HUES48 (cell line): ENCODE measurements around the gene FOXD1.
A peak's percentile ranks its signal among the peaks of the same experiment; 100 is the strongest.

Source experiments
- H3K27ac ChIP-seq: one replicate; pipeline ENCODE4 v1.7.0; 2013; ENCODE audit warnings: low read depth, low read length, inconsistent platforms
- H3K27me3 ChIP-seq: 2 replicates; pipeline ENCODE4 v1.6.1; 2013; ENCODE audit warnings: mild to moderate bottlenecking, low read length; ENCODE audit not compliant: control insufficient read depth, insufficient read depth
- H3K36me3 ChIP-seq: 2 replicates; pipeline ENCODE4 v1.6.1; 2013; ENCODE audit warnings: low read length; ENCODE audit not compliant: control insufficient read depth, insufficient read depth
- H3K4me1 ChIP-seq: 2 replicates; pipeline ENCODE4 v1.6.1; 2013; ENCODE audit warnings: mild to moderate bottlenecking, low read length; ENCODE audit not compliant: control insufficient read depth, insufficient read depth
- H3K4me3 ChIP-seq: 2 replicates; pipeline ENCODE4 v1.5.1; 2013; ENCODE audit warnings: mild to moderate bottlenecking, low read depth, low read length
- H3K9ac ChIP-seq: 2 replicates; pipeline ENCODE4 v1.6.1; 2013; ENCODE audit warnings: mild to moderate bottlenecking, low read depth, low read length, moderate library complexity
- H3K9me3 ChIP-seq: 2 replicates; pipeline ENCODE4 v1.6.1; 2013; ENCODE audit warnings: low read length; ENCODE audit not compliant: control insufficient read depth, insufficient read depth

The FOXD1 gene

GRCh38 chr5:73437101-73437776 lies 11.3 kb downstream of the FOXD1 start:
- H3K4me1 ChIP-seq = peaks cover 21% of the 10 kb centered on the region
- H3K27me3 ChIP-seq = peaks cover 98% of the 10 kb centered on the region
- no peaks in the 10 kb centered on the region for H3K9me3 ChIP-seq
- no peak overlapping the region for H3K27ac ChIP-seq
- peak overlapping the region; percentile 55 for H3K4me3 ChIP-seq
- H3K36me3 ChIP-seq = no peaks in the 10 kb centered on the region
- H3K9ac ChIP-seq = peak overlapping the region; percentile 45; the same call in 1 of the 2 replicates

- H3K4me3 ChIP-seq = peak overlapping the region; percentile 55
- peaks cover 21% of the 10 kb centered on the region for H3K4me1 ChIP-seq
- H3K36me3 ChIP-seq = no peaks in the 10 kb centered on the region
- H3K27ac ChIP-seq = no peak overlapping the region
- no peaks in the 10 kb centered on the region for H3K9me3 ChIP-seq
- H3K9ac ChIP-seq = peak overlapping the region; percentile 45; the same call in 1 of the 2 replicates
- H3K27me3 ChIP-seq = peaks cover 97% of the 10 kb centered on the region
Measured at GRCh38 chr5:73436535-73437100, 12.0 kb downstream of the FOXD1 start.

- Histone ChIP-seq H3K4me3 (peak overlapping the region; percentile 55), H3K9ac (no peak overlapping the region), H3K36me3 (no peaks in the 10 kb centered on the region), H3K4me1 (peaks cover 21% of the 10 kb centered on the region), H3K9me3 (no peaks in the 10 kb centered on the region), H3K27ac (no peak overlapping the region), H3K27me3 (peaks cover 90% of the 10 kb centered on the region)
Measured at GRCh38 chr5:73435759-73436534, 12.6 kb downstream of the FOXD1 start.

GRCh38 chr5:73434907-73435306 lies 13.7 kb downstream of the FOXD1 start:
- H3K9me3 ChIP-seq = no peaks in the 10 kb centered on the region
- peaks cover 88% of the 10 kb centered on the region for H3K27me3 ChIP-seq
- H3K4me1 ChIP-seq = peaks cover 21% of the 10 kb centered on the region
- H3K9ac ChIP-seq = no peak overlapping the region
- no peak overlapping the region for H3K4me3 ChIP-seq
- no peaks in the 10 kb centered on the region for H3K36me3 ChIP-seq
- no peak overlapping the region for H3K27ac ChIP-seq

GRCh38 chr5:73434461-73434860 lies 14.1 kb downstream of the FOXD1 start:
- Histone ChIP-seq H3K36me3 (no peaks in the 10 kb centered on the region), H3K27ac (no peak overlapping the region), H3K9me3 (no peaks in the 10 kb centered on the region), H3K27me3 (peaks cover 87% of the 10 kb centered on the region), H3K4me3 (no peak overlapping the region), H3K9ac (no peak overlapping the region), H3K4me1 (peaks cover 21% of the 10 kb centered on the region)

- Histone ChIP-seq H3K4me1 (peaks cover 21% of the 10 kb centered on the region), H3K9me3 (no peaks in the 10 kb centered on the region), H3K9ac (no peak overlapping the region), H3K36me3 (no peaks in the 10 kb centered on the region), H3K27ac (no peak overlapping the region), H3K27me3 (peaks cover 84% of the 10 kb centered on the region), H3K4me3 (no peak overlapping the region)
Measured at GRCh38 chr5:73433982-73434342, 14.6 kb downstream of the FOXD1 start.

GRCh38 chr5:73433272-73433981 lies 15.2 kb downstream of the FOXD1 start:
- peaks cover 81% of the 10 kb centered on the region for H3K27me3 ChIP-seq
- H3K9ac ChIP-seq = no peak overlapping the region
- no peak overlapping the region for H3K4me3 ChIP-seq
- H3K4me1 ChIP-seq = peaks cover 20% of the 10 kb centered on the region
- no peaks in the 10 kb centered on the region for H3K9me3 ChIP-seq
- no peak overlapping the region for H3K27ac ChIP-seq
- no peaks in the 10 kb centered on the region for H3K36me3 ChIP-seq

- Histone ChIP-seq H3K9ac (no peak overlapping the region), H3K36me3 (no peaks in the 10 kb centered on the region)
Measured at GRCh38 chr5:73431204-73431851, 17.2 kb downstream of the FOXD1 start.

GRCh38 chr5:73426034-73426433 lies 22.5 kb downstream of the FOXD1 start:
- Histone ChIP-seq H3K4me1 (no peaks in the 10 kb centered on the region), H3K27ac (no peak overlapping the region), H3K9ac (no peak overlapping the region), H3K9me3 (no peaks in the 10 kb centered on the region), H3K27me3 (peaks cover 80% of the 10 kb centered on the region), H3K4me3 (no peak overlapping the region), H3K36me3 (no peaks in the 10 kb centered on the region)

More at GRCh38 chr5:73431204-73431851, 17.2 kb downstream of the FOXD1 start:
- peaks cover 76% of the 10 kb centered on the region for H3K27me3 ChIP-seq
- peaks cover 12% of the 10 kb centered on the region for H3K4me1 ChIP-seq
- H3K9me3 ChIP-seq = no peaks in the 10 kb centered on the region
- no peak overlapping the region for H3K4me3 ChIP-seq
- no peak overlapping the region for H3K27ac ChIP-seq

- Histone ChIP-seq H3K9ac (no peak overlapping the region), H3K36me3 (no peaks in the 10 kb centered on the region), H3K4me1 (peaks cover 8% of the 10 kb centered on the region), H3K9me3 (no peaks in the 10 kb centered on the region), H3K4me3 (no peak overlapping the region), H3K27ac (no peak overlapping the region), H3K27me3 (peaks cover 85% of the 10 kb centered on the region)
Measured at GRCh38 chr5:73424556-73424977, 24.0 kb downstream of the FOXD1 start.
